K562 treated with DMSO at 1 percent for 24 hours (cell line): ENCODE results near the gene GNG4. TPM values are rescaled to one million over a fixed set of nuclear protein-coding genes. Genes with fewer than 3 reads are reported as not detected.

Experiments
- total RNA-seq: library from RNA; unstranded; fragments of 300-600 nt; gene quantifications from 2 replicates; pipeline ENCODE4 v1.2.3, GENCODE V29; 2022; ENCODE audit warnings: low read depth; ENCODE audit not compliant: insufficient read depth

GNG4 gene
- 0.17 TPM in 1 of 2 replicates, not detected in the other for total RNA-seq

DNA sequence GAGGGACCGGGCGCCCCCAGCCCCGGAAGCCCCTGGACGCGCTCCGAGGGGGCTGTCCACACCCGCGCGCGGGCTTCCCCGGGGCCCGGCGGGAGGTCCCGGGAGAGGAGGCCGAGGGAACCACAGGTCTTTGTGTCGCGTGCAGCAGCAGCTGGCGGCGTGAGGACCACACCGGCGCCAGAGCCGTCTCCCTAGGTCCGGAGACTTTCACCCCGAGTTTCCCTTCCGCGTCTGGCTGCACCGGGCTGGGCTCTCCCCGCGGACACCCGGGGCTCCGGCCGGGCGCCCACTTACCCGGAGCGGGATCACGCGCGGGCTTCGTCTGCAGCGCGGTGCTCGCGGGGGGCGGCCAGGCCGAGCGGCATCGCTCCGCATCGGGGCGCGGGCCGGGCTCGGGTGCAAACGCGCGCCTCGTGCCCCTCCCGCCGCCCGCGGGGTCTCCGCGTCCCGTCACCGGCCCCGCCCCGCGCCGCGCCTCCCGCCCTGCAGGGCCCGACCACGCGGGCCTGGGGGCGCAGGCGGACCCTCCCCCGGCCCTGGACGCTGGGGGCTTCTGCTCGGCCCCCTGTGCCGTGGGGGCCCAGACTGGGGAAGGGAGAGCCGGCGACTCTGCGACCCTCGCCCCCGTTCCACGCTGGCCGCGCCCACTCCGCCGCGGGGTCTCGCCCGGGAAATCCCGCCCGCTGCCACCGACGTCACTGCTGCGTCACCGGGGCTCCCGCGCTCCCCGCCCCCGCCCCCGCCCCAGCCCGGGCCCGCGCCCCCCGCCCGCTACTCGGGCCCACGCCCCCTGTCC is at the start of gene GNG4:
Gene GNG4, minus strand, starts transcription at position 417 of the 796 bp plus-strand sequence. CDS start 65,946 bp downstream, outside the sequence.

DNA sequence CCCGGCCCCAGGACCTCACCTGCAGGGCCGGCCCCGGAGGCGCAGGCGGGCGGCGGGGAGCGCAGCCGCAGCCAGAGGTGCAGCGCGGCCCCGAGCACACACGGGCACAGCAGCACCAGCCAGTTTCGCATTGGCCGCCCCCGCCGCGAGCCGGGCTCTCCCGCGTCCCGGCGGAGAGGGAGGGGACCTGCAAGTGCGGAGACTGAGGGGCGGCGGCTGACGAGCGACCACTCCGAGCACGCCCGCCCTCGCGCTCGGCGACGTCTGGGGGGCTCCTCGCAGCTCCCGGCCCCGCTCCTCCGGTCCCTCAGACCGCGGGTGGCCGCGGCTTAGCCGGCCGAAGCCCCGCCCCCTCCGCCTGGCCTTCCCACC is 145.5 kb downstream of the GNG4 start, which contains the start of gene B3GALNT2:
Gene B3GALNT2, minus strand, starts transcription at position 331 of the 372 bp plus-strand sequence. Its CDS starts 200 bp downstream, at position 131.

Other genes starting within 250 kb of the GNG4 start
- gene B3GALNT2, start 145.3 kb downstream of the GNG4 start, total RNA-seq = 8.9 and 13.0 TPM in 2 replicates
- gene LYST, start 217.1 kb upstream of the GNG4 start, total RNA-seq = 2.9 and 3.7 TPM in 2 replicates